GM21619 (cell line): Measurements from ENCODE around the gene GAP43.
"Not testable (repeated sequence)": the region's sequence is repeated elsewhere in the genome, so short reads cannot be mapped to it uniquely, and the experiment has no call there.

Source experiments
- ATAC-seq: cut with Tn5 transposase; IDR thresholded peaks from one replicate; pipeline ENCODE4 v1.9.1; 2021; ENCODE audit not compliant: unreplicated experiment

Gene GAP43

DNA sequence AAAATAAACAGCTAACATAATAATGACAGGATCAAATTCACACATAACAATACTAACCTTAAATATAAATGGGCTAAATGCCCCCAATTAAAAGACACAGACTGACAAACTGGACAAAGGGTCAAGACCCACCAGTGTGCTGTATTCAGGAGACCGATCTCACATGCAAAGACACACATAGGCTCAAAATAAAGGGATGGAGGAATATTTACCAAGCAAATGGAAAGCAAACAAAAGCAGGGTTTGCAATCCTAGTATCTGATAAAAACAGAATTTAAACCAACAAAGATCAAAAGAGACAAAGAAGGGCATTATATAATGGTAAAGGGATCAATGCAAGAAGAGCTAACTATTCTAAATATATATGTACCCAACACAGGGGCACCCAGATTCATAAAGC is 129.7 kb downstream of the GAP43 start:
- ATAC-seq = not testable (repeated sequence)

DNA sequence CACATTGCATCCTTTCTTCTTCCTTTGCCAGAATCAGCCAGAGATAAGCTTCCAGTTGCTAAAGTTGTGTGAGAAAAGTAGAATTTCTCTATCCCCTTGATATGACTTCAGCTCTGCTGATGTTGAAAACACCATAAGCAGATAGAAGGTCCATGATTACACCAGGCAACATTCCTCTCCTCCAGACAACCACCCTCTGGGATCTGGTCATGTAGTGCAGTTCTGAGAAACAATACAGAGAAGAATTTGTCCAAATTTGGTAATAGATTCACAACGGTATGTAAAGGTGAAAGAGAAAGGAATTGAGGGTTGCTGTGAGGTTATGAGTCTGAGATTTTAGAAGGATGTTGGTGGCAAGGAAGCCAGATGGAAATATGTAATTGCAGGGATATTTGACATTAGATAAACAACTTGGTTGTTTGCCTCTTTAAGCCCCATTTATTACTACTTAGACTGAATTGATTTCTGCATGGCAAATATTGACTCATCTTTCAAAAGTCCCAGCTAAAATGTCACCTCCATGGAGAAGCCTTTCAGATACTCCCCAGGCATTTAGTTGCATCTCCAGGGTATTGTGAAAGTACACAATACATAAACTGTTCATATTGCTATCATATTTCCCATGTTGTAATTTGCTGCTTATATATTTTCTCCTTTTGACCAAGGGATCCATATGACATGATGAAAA is 134.9 kb downstream of the GAP43 start:
- ATAC-seq = no peak

DNA sequence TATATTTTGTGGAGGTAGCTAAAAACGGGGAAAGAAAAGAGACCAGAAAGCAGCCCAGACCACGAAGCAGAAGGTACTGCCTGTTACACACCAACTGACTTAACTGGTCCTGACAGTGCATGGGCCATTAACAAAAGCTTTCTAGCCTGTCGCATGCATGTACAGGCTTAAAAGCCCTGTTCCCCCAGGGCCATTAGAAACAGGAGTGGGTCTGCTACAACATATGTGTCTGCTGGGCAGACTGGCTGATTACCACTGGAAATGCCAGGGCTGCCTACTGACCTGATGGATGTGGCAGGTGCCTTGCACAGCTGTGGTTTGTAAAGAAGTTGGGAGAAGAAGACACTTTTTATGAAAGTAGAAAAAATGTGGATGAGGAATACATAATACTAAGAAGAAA is 137.4 kb downstream of the GAP43 start:
- ATAC-seq = no peak

DNA sequence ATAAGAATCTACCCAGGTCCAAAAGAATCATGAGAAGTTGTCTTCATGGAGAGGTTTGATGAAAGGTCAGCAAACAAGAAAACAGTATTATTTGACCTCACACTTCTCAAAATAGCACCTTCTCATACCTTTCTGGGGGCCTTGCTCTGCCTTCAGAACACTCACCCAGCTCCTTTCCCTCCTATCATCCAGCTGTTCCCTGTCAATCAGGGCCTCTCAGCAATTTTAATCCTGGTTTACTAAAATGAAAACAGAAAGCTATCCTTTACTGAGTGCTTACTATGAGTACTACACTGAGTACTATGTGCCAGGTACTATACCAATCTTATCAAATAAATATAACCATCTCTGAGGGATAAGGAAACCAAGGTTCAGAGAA is 138.6 kb downstream of the GAP43 start:
- no peak for ATAC-seq

DNA sequence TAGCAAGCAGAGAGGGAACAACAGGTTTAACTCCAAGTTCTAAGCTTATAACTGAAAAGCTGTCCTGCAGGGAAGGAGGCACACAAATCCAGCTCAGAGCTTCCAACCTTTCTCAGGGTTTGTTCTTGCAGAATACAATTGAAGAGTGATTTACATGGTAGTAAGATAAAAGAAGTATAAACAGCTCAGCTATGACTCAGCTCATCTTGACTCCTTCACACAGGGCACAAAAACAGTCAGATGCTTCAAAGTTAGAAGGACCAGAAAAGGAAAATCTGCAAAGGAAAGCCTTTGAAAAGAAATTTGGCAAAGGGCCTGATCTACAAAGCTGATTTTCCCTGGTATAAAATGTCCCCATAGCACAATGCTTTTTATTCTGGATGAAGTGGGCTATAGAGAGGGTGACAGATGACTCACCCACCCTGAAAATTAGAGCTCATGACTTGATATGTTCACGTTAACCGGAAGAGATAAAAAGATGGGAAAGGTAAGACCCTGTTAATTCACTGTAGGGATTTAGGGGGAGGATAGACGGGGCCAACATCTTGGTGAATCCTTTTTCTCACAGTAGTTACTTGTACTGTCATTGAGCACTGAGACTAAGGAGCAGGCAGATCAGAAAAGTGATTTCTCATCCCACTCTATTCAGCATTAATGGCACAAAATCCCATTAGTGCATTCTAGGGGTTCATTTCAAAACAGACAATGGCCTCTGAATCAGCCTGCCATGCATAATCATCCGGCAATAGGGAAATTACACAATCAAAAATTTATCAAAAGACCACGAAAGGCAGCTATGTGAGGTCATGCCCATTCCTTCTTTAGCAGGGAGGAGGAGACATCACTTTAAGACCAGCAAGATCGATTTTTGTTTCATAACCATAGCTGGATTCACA is 143.5 kb downstream of the GAP43 start:
- no peak for ATAC-seq

DNA sequence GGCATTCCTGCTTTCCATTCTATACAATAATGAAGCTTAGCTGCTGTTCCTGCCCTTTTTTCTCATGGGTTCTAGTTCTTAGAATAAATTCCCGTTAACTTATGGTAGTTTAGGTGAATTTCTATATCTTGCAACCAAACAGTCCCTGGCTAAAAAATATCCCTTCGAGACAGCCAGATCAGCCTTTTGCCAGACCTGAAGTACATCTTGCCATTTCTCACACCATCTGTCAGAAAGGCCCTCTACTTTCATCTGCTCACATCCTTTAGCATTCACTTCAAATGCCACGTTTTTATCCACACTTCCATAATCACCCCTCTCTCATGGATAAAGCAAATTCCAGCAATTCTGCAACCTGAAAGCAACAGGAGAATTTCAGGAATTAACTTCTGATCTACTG is 145.4 kb downstream of the GAP43 start:
- no peak for ATAC-seq
